ENCODE data around the gene RAPGEF1. TPM values are rescaled to one million over a fixed set of nuclear protein-coding genes. Genes with fewer than 3 reads are reported as not detected.

The RAPGEF1 gene
- total RNA-seq, 1 donor = 119 TPM

DNA sequence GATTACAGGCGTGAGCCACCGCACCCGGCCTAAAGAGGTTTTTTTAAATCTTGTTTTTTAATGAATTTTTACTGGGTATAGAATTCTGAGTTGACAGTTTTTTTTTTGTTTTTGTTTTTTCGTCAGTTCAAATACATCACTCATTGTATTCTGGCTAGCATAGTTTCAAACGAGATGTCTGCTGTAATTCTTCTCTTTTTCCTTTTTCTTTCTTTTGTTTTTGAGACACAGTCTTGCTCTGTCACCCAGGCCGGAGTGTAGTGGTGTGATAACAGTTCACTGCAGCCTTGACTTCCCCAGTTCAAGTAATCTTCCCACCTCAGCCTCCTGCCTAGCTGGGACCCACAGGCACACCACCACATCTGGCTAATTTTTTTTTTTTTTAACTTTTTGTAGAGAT lies 196.7 kb downstream of the RAPGEF1 start:
- Histone ChIP-seq H3K9me3 (ENCODE audit: low read depth, low read length) (peaks cover 12% of the 10 kb centered on the region), H3K27me3 (ENCODE audit: insufficient read depth, low read length) (peaks cover 30% of the 10 kb centered on the region), H3K4me1 (ENCODE audit: insufficient read depth, low read length) (peaks cover 14% of the 10 kb centered on the region), H3K4me3 (ENCODE audit: low read length) (no peak overlapping the region)

DNA sequence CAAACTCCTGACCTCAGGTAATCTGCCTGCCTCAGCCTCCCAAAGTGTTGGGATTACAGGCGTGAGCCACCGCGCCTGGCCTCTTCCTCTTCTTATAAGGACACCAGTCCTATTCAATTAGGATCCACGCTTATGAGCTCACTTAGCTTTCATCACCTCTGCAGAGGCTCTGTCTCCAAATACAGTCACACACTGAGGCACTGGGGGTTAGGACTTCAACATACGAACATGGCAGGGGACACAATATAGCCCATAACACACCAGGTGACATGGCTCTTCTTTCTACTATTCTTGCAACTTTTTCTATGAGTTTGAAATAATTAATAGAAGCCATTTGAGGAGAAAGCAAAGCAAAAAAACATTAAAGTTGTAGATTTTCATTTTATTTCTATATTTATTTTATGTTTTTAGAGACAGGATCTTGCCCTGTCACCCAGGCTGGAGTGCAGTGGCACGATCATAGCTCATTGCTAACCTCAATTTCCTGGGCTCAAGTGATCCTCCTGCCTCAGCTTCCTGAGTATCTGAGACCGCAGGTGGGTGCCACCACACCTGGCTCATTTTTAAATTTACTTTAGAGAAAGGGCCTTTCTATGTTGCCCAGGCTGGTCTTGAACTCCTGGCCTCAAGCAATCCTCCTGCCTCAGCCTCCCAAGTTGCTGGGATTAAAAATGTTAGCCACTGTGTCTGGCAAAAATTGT lies 200.5 kb downstream of the RAPGEF1 start:
- Histone ChIP-seq H3K4me1 (ENCODE audit: insufficient read depth, low read length) (peaks cover 24% of the 10 kb centered on the region), H3K4me3 (ENCODE audit: low read length) (no peak overlapping the region), H3K27me3 (ENCODE audit: insufficient read depth, low read length) (peaks cover 6% of the 10 kb centered on the region), H3K9me3 (ENCODE audit: low read depth, low read length) (peaks cover 12% of the 10 kb centered on the region)

DNA sequence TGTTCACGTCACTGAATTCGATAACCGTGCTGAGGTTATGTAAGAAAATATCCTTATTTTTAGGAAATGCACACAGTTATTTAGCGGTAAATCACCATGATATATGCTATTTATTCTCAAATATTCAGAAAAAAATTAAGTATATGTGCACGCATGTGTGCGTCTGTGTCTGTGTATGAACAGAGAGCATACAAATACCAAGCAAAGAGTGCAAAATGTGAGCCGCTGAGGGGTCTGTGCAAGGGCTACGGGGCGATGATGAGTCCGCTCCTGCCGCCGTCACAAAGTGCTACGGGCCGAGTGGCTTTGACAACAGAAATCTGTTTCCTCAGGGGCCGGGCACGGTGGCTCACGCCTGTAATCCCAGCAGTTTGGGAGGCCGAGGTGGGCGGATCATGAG lies 201.9 kb downstream of the RAPGEF1 start:
- H3K4me3 ChIP-seq (ENCODE audit: low read length) = no peak overlapping the region
- no peaks in the 10 kb centered on the region for H3K27me3 ChIP-seq (ENCODE audit: insufficient read depth, low read length)
- no peaks in the 10 kb centered on the region for H3K9me3 ChIP-seq (ENCODE audit: low read depth, low read length)
- H3K4me1 ChIP-seq (ENCODE audit: insufficient read depth, low read length) = peaks cover 27% of the 10 kb centered on the region

DNA sequence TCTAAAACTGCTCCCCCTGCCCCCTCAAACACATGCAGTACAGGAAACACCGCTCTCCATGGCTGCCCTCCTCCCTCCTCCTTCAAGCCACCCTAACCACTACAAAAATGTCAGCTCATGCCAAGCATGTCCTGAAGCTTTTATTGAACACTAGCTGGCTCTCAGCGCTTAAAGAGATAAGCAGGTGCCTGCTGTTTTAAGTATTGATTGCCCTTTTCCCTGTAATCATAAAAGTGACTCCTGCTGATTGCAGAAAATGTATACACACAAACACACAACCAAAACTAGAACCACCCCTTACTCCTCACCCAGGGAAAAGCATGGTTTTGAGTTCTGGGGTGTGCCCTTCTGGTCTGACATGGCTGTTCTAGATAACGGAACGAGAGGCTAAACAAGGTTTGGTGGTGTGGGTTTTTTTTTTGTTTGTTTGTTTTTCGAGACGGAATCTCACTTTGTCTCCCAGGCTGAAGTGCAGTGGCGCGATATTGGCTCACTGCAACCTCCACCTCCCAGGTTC lies 205.1 kb downstream of the RAPGEF1 start:
- Histone ChIP-seq H3K9me3 (ENCODE audit: low read depth, low read length) (no peaks in the 10 kb centered on the region), H3K27me3 (ENCODE audit: insufficient read depth, low read length) (no peaks in the 10 kb centered on the region), H3K4me1 (ENCODE audit: insufficient read depth, low read length) (peaks cover 33% of the 10 kb centered on the region), H3K4me3 (ENCODE audit: low read length) (no peak overlapping the region)

DNA sequence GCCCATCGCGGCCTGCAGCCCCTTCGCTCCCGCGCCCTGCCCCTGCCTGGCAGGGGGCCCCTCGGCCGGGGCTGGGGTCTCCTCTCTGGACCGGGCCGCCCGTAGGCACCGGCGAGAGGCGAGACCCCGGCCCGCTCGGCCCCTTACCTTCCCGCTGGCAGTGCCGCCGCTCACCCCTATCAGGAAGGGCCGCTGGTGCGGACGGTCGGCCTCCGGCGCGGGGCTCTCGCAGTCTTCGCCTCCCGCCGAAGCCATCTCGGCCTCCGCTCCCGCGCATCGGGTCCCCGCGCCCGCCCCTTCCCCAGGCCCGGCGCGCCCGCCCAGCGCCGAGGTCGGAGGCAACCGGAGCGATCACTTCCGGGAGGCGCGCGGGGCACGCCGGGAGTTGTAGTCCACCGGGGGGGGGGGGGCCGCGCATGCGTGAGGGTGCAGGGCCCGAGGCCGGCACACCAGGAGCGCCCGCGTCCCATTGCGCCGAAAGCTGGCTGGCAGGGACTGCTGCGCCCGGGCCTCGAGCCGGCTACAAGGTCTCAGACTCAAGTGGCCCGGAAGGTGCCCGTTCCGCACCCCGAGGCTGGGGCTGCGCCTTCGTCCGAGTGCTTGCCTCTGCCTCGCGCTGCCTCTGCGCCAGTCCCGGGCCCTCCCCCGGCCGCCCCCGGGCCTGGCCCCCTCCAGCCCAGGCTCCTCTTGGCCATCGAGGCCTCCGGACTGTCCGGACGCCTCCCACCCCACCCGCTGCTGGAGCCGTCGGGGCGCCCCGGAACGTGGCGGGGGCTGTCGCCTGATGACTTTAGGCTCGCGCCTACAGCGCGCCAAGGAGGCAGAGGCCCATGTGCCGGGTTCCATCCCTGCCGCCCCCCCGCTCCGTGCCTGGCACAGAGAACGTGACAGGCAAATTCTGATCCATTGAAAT lies 208.7 kb downstream of the RAPGEF1 start, which contains the start of gene UCK1:
TSS of gene UCK1 (minus strand) at position 344 of the 913 bp plus-strand sequence. CDS start at position 255, 89 bp downstream.
- no peaks in the 10 kb centered on the region for H3K9me3 ChIP-seq (ENCODE audit: low read depth, low read length)
- no peaks in the 10 kb centered on the region for H3K27me3 ChIP-seq (ENCODE audit: insufficient read depth, low read length)

DNA sequence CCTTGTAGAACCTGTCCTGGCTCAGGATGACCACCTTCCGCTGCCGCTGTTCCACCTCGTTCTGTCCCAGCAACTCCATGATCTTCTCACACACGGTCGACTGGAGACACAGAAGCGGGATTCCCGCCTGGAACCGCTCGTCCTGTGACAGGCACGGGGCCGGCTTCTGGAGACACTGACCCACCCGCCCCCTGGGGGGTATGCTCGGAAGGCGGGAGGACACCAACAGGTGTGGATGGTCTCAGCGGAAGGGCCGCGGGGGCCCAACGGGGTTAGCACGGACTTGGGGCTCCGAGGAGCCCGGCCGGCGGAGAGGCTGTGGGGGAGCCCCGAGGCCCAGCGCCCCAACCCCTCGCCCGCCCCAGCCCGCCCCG lies 209.3 kb downstream of the RAPGEF1 start:
- Histone ChIP-seq H3K4me1 (ENCODE audit: insufficient read depth, low read length) (peaks cover 29% of the 10 kb centered on the region), H3K27me3 (ENCODE audit: insufficient read depth, low read length) (no peaks in the 10 kb centered on the region), H3K4me3 (ENCODE audit: low read length) (peak overlapping the region; percentile 81), H3K9me3 (ENCODE audit: low read depth, low read length) (no peaks in the 10 kb centered on the region)

More for the DNA sequence above, 208.7 kb downstream of the RAPGEF1 start, which contains the start of gene UCK1:
- H3K4me1 ChIP-seq (ENCODE audit: insufficient read depth, low read length) = peaks cover 30% of the 10 kb centered on the region
- peak within 1 kb of the TSS; percentile 81 for H3K4me3 ChIP-seq (ENCODE audit: low read length)

DNA sequence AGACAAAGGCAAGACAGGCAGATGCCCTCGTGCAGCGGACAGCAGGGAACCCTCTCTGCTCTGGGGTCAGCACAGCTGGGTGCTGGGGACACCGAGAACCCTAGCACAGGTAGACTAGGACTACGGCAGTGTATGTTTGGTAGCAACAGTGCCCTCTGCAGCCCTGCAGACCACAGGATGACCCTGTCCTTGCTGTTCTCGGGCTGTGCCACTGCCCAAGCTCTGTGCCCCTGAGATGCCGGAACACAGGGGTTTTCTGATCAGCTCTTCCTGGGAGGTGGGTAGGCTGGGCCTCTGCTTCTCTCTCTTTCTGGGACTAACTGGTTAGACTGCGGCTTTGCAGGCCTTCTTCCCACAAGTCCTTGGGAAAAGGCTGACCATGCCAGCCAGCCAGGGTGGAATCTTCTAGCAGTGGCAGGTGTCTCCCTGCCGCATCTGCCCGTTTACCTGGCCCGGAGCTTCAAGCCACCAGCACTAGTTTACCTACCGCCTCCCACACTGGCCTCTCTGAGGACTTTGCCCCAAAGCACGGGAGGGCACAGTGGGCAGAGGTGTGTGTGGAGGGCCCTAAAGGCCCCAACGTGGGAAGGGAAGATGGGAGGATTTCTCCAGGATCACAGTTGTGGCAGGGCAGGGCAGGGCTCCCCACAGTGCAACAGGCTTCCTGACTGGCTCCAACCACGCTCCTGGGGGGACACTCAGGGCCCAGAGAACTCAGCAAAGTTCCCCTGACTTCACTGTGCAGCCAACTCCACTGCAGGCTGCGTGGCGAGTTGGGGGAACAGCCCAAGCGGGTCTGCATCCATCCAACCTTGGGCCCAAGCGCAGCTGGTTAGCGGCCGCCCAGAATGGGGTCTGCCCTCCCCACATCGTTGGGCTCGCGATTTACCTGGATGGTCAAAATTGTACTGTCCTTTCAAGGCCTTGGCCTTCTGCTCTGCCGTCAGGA lies 210.0 kb downstream of the RAPGEF1 start:
- Histone ChIP-seq H3K4me3 (ENCODE audit: low read length) (peak overlapping the region; percentile 81), H3K9me3 (ENCODE audit: low read depth, low read length) (no peaks in the 10 kb centered on the region), H3K27me3 (ENCODE audit: insufficient read depth, low read length) (no peaks in the 10 kb centered on the region), H3K4me1 (ENCODE audit: insufficient read depth, low read length) (peaks cover 23% of the 10 kb centered on the region)

DNA sequence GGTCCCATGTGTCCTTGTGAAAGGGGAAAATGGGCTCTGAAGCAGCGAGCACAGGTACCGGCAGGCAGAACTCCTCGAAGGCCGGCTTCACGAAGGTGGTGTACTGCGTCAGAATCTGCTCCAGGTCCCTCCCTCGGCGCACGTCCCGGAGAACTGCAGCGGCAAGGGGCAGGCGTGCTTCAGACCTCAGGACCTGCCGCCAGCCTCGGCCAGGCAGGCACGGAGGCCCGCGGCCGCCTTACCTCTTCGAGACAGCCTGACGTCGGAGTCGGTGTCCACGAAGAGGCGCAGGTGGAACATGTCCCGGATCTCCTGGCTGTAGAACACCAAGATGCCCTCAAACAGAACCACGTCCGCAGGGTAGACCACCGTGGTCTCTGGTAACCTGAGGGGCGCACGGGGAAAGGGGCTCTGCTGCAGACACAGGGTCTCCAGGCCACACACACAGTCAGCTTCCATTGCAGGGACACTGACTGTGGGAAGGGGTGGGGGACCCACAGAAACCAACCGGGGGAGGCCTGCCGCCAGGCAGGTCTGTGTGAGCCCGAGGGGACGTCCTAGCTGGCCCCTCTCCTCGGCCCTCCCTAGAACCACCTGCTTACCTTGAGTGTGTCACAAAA lies 210.9 kb downstream of the RAPGEF1 start:
- Histone ChIP-seq H3K27me3 (ENCODE audit: insufficient read depth, low read length) (no peaks in the 10 kb centered on the region), H3K4me1 (ENCODE audit: insufficient read depth, low read length) (peaks cover 15% of the 10 kb centered on the region), H3K4me3 (ENCODE audit: low read length) (no peak overlapping the region), H3K9me3 (ENCODE audit: low read depth, low read length) (no peaks in the 10 kb centered on the region)

DNA sequence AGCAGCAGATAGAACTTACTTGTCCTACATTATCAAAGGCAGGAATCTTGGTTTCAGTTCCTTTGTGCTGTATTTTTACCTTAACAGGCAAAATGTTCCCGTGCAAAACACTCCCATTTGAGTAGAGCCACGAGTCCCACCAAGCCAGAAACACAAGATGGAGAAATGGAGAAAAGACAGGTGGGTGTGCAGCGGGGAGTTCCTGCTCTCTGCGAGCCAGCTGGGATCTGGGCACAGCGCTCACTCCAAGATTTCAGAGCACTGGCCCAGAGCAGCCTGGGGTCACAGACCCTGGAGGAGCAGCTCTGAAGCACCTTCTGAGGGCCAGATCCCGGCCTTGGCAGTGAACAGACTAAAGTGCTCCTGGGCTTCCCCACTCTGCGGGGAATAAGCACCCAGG lies 211.7 kb downstream of the RAPGEF1 start:
- no peak overlapping the region for H3K4me3 ChIP-seq (ENCODE audit: low read length)
- no peaks in the 10 kb centered on the region for H3K9me3 ChIP-seq (ENCODE audit: low read depth, low read length)
- peaks cover 15% of the 10 kb centered on the region for H3K4me1 ChIP-seq (ENCODE audit: insufficient read depth, low read length)
- H3K27me3 ChIP-seq (ENCODE audit: insufficient read depth, low read length) = no peaks in the 10 kb centered on the region

Other genes starting within 250 kb of the RAPGEF1 start
- 18.9 TPM for gene POMT1, start 237.2 kb downstream of the RAPGEF1 start, total RNA-seq
- 12.9 TPM for gene UCK1, start 208.8 kb downstream of the RAPGEF1 start, total RNA-seq
- not detected for gene PRRT1B, start 194.6 kb downstream of the RAPGEF1 start, total RNA-seq